Upper lobe of left lung (tissue), 6 donors: Measurements from ENCODE around the gene FAXC. TPM values are rescaled to one million over a fixed set of nuclear protein-coding genes. Genes with fewer than 3 reads are reported as not detected.
A peak's percentile ranks its signal among the peaks of the same experiment; 100 is the strongest.

ENCODE experiments used
- ATAC-seq, 2 donors: fragments of 200-7000 bp; cut with Tn5 transposase; one replicate each; pipeline ENCODE4 v1.9.1; 2022; ENCODE audit warnings: mild to moderate bottlenecking in 2 of 2, moderate library complexity in 2 of 2; ENCODE audit not compliant: low FRiP score in 2 of 2
- DNase-seq, 2 donors: peaks; one replicate each; pipeline ENCODE4 v3.0.0-alpha.2; 2019 to 2020
- H3K27ac ChIP-seq, 4 donors: fragments of 200-600 bp; sonication (generic); one replicate each; pipeline ENCODE4 v1.5.1; 2016 to 2019
- H3K27me3 ChIP-seq, 4 donors: fragments of 200-600 bp; sonication (generic); one replicate each; pipeline ENCODE4 v1.5.1; 2017 to 2019
- H3K36me3 ChIP-seq, 4 donors: fragments of 200-600 bp; sonication (generic); one replicate each; pipeline ENCODE4 v1.5.1; 2016 to 2019
- H3K4me1 ChIP-seq, 4 donors: fragments of 200-600 bp; sonication (generic); one replicate each; pipeline ENCODE4 v1.5.1; 2018 to 2019
- H3K4me3 ChIP-seq, 4 donors: fragments of 200-600 bp; sonication (generic); one replicate each; pipeline ENCODE4 v1.5.1; 2017 to 2019; ENCODE audit warnings: mild to moderate bottlenecking in 2 of 4, moderate library complexity in 1 of 4
- H3K9me3 ChIP-seq, 4 donors: fragments of 200-600 bp; sonication (generic); one replicate each; pipeline ENCODE4 v1.5.1; 2018 to 2019
- CTCF ChIP-seq, 6 experiments: fragments of 450-650 bp in 4 of 6; fragments of 200-600 bp in 2 of 6; sonication (generic) in 2 of 6; IDR thresholded peaks; one replicate each; pipeline ENCODE4 v1.5.1; 2016 to 2019; ENCODE audit warnings: antibody characterized with exemption in 6 of 6
- EP300 ChIP-seq, 4 donors: sonication (generic); formaldehyde crosslinking; IDR thresholded peaks; one replicate each; pipeline ENCODE4 v1.5.1; 2017; ENCODE audit warnings: antibody characterized with exemption in 4 of 4, control low read depth in 2 of 4
- POLR2A ChIP-seq, 4 donors: fragments of 450-650 bp; IDR thresholded peaks; one replicate each; pipeline ENCODE4 v1.5.1; 2016 to 2017; ENCODE audit warnings: antibody characterized with exemption in 4 of 4, mild to moderate bottlenecking in 2 of 4
- POLR2AphosphoS5 ChIP-seq, 2 donors: sonication (generic); formaldehyde crosslinking; IDR thresholded peaks; one replicate each; pipeline ENCODE4 v1.5.1; 2017; ENCODE audit warnings: antibody characterized with exemption in 2 of 2
- WGBS, 2 donors: methylation state at CpG; one replicate each; pipeline ENCODE4 v1.1.5; 2017 to 2018; 5-methylcytosine and 5-hydroxymethylcytosine counted together
- total RNA-seq, 6 donors: library from RNA; depleted of rRNA in 4 of 6; stranded (reverse); fragments of >200 nt in 4 of 6; gene quantifications; one replicate each; pipeline versions ENCODE4 v1.1.0 to v1.2.1, GENCODE V29; 2016 to 2021
- donor health status: DM: no; HTN: no; CAD: no; lungs with moderate emphysema.
- donor health status: DM: no; HTN: yes; CAD: no; lungs with severe emphysema.

FAXC gene
- total RNA-seq, 6 donors from 2014 or later = 2.2 to 12.1 (median 8.1) TPM

DNA sequence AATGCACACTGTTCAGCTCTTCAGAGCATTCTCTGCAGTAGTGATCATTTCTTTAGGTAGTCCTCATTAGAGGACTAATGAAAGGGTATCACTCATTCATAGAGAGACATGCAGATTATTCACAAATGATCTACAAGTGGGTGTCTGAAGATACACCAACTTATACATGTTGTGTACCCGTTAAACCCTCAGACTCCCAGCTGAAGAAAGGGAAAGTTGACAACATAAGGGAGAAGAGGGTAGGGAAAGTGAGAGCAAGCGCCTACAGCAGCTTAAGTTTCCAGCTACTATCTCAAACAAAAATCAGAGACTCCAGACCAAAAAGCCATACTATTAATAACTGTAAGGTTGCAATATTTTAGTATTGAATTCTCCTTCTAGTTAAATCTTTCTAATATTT lies 37.1 kb downstream of the FAXC start:
- 42 to 46% methylated on average over 2 of the region's 2 CpGs for WGBS, 2 donors
- Histone ChIP-seq H3K27me3 (no peaks in the 10 kb centered on the region), H3K27ac (no peak overlapping the region), H3K36me3 (no peaks in the 10 kb centered on the region), H3K4me3 (no peak overlapping the region), H3K4me1 (no peaks in the 10 kb centered on the region), H3K9me3 (no peaks in the 10 kb centered on the region)
- ATAC-seq (no peak), DNase-seq (no peak)
- TF ChIP-seq EP300 (IDR thresholded peaks at IDR 0.05) (no peak), POLR2AphosphoS5 (IDR thresholded peaks at IDR 0.05) (no peak), CTCF (IDR thresholded peaks at IDR 0.05) (no peak), POLR2A (IDR thresholded peaks at IDR 0.05) (no peak)

DNA sequence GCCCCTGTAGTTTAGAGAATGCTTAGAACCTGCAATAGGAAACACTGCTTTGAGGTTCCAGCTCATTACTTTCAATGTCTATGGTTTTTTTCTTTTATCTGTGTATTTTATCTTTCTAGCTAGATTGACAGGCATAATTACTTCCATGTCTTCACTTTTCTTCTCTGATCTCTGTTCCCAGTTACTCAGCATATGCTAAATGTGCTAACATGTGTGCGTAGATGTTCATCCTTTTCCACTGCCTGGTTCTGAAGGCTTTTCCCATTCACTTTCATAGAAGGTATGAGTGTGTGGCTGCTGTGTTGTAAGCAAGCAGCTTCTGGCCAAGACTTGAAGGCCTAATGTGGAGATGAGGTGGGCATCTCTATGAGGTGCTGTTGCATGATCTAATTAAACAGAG lies 38.9 kb downstream of the FAXC start:
- DNase-seq (no peak), ATAC-seq (no peak)
- H3K4me1 ChIP-seq = no peaks in the 10 kb centered on the region
- 94 to 100% methylated on average over 1 of the region's 1 CpG for WGBS, 2 donors
- H3K36me3 ChIP-seq = no peaks in the 10 kb centered on the region
- no peak overlapping the region for H3K4me3 ChIP-seq
- no peaks in the 10 kb centered on the region for H3K27me3 ChIP-seq
- TF ChIP-seq CTCF (IDR thresholded peaks at IDR 0.05) (no peak), EP300 (IDR thresholded peaks at IDR 0.05) (no peak), POLR2AphosphoS5 (IDR thresholded peaks at IDR 0.05) (no peak), POLR2A (IDR thresholded peaks at IDR 0.05) (no peak)
- no peaks in the 10 kb centered on the region for H3K9me3 ChIP-seq
- no peak overlapping the region for H3K27ac ChIP-seq

GRCh38 chr6:99309557-99309956 lies 39.9 kb downstream of the FAXC start:
- Histone ChIP-seq H3K27ac (no peak overlapping the region), H3K9me3 (no peaks in the 10 kb centered on the region), H3K36me3 (no peaks in the 10 kb centered on the region), H3K4me1 (no peaks in the 10 kb centered on the region), H3K27me3 (no peaks in the 10 kb centered on the region), H3K4me3 (no peak overlapping the region)
- no peak for DNase-seq
- no peak for ATAC-seq
- 89 to 92% methylated on average over 4 of the region's 4 CpGs for WGBS, 2 donors
- no peak for TF ChIP-seq CTCF (IDR thresholded peaks at IDR 0.05)
- TF ChIP-seq EP300 (IDR thresholded peaks at IDR 0.05) = no peak
- TF ChIP-seq POLR2AphosphoS5 (IDR thresholded peaks at IDR 0.05) = no peak
- no peak for TF ChIP-seq POLR2A (IDR thresholded peaks at IDR 0.05)

GRCh38 chr6:99308788-99309187 lies 40.7 kb downstream of the FAXC start:
- DNase-seq (no peak), ATAC-seq (no peak)
- Histone ChIP-seq H3K4me1 (no peaks in the 10 kb centered on the region), H3K36me3 (no peaks in the 10 kb centered on the region), H3K27ac (no peak overlapping the region), H3K27me3 (no peaks in the 10 kb centered on the region), H3K9me3 (no peaks in the 10 kb centered on the region), H3K4me3 (no peak overlapping the region)
- WGBS, 2 donors = 67 to 77% methylated on average over 3 of the region's 3 CpGs
- TF ChIP-seq CTCF (IDR thresholded peaks at IDR 0.05) (no peak), POLR2A (IDR thresholded peaks at IDR 0.05) (no peak), POLR2AphosphoS5 (IDR thresholded peaks at IDR 0.05) (no peak), EP300 (IDR thresholded peaks at IDR 0.05) (no peak)

DNA sequence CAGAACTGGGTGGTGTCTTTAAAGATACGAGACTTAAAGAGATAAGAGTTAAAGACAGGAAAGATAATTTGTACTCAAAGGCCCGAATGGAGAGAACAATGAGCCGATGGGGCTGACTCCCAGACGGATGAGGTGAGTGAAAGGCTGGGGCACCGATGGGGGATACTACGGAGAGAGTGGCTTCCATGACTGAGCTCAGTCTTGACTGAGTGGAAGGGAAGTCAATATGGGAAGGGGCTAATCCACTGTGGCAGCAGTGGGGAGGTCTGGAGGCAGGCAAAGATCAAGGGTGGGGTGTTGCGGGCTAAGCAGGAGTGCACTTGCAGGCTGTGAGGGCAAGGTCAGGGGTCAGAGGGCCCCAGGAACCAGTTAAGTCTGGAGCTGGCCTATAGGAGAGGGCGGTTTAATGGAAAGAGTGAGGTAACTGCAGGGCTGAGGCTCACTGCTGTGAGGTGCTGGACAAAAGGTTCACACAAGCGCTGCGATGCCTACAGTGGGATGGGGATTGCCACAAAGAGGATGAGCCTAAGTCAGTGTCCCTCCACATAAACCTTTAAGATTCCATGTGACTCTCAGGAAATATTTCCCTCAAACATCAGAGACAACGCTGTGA lies 42.1 kb downstream of the FAXC start:
- WGBS, 2 donors = 74% methylated on average over 11 of the region's 11 CpGs
- Histone ChIP-seq H3K4me1 (no peaks in the 10 kb centered on the region), H3K4me3 (no peak overlapping the region), H3K9me3 (no peaks in the 10 kb centered on the region), H3K27ac (no peak overlapping the region), H3K27me3 (no peaks in the 10 kb centered on the region), H3K36me3 (no peaks in the 10 kb centered on the region)
- DNase-seq = no peak
- ATAC-seq = peak; percentile 25 to 27
- TF ChIP-seq POLR2A (IDR thresholded peaks at IDR 0.05) (no peak), EP300 (IDR thresholded peaks at IDR 0.05) (no peak), POLR2AphosphoS5 (IDR thresholded peaks at IDR 0.05) (no peak), CTCF (IDR thresholded peaks at IDR 0.05) (no peak)
